Measurements from ENCODE around the gene OSBPL9.
"Not testable (repeated sequence)": the region's sequence is repeated elsewhere in the genome, so short reads cannot be mapped to it uniquely, and the experiment has no call there.

Gene OSBPL9

GRCh38 chr1:51642739-51643142 lies 25.8 kb downstream of the OSBPL9 start:
- Histone ChIP-seq H3K27ac (peak overlapping the region; percentile 94), H3K4me3 (ENCODE audit: low read depth, low read length) (no peak overlapping the region)
- peak; percentile 89 for DNase-seq

GRCh38 chr1:51643362-51643761 lies 26.5 kb downstream of the OSBPL9 start:
- Histone ChIP-seq H3K27ac (peak overlapping the region; percentile 94), H3K27me3 (replicated peaks) (no peaks in the 10 kb centered on the region), H3K4me3 (ENCODE audit: low read depth, low read length) (no peak overlapping the region), H3K36me3 (replicated peaks) (no peaks in the 10 kb centered on the region)
- in situ Hi-C loops (cut with HindIII; ENCODE audit: low pct_ligation_motif_present, low sequenced_read_pairs), result no loop called here
- DNase-seq, result no peak
- TF ChIP-seq CTCF (IDR thresholded peaks at IDR 0.05; ENCODE audit: low read depth, low read length, missing control alignments), result no peak

More at GRCh38 chr1:51642739-51643142, 25.8 kb downstream of the OSBPL9 start:
- Histone ChIP-seq H3K36me3 (replicated peaks) (no peaks in the 10 kb centered on the region), H3K27me3 (replicated peaks) (no peaks in the 10 kb centered on the region)
- no peak for TF ChIP-seq CTCF (IDR thresholded peaks at IDR 0.05; ENCODE audit: low read depth, low read length, missing control alignments)
- in situ Hi-C loops (cut with HindIII; ENCODE audit: low pct_ligation_motif_present, low sequenced_read_pairs), result no loop called here

- TF ChIP-seq CTCF (IDR thresholded peaks at IDR 0.05; ENCODE audit: low read depth, low read length, missing control alignments), result no peak
- in situ Hi-C loops (cut with HindIII; ENCODE audit: low pct_ligation_motif_present, low sequenced_read_pairs), result no loop called here
- Histone ChIP-seq H3K36me3 (replicated peaks) (no peaks in the 10 kb centered on the region), H3K27ac (peak overlapping the region; percentile 84), H3K4me3 (ENCODE audit: low read depth, low read length) (no peak overlapping the region), H3K27me3 (replicated peaks) (no peaks in the 10 kb centered on the region)
- DNase-seq, result no peak
Measured at GRCh38 chr1:51644020-51644419, 27.1 kb downstream of the OSBPL9 start.

- peak; percentile 82 for DNase-seq
Measured at GRCh38 chr1:51644533-51645197, 27.8 kb downstream of the OSBPL9 start.

GRCh38 chr1:51646592-51646991 lies 29.7 kb downstream of the OSBPL9 start:
- H3K36me3 ChIP-seq (replicated peaks); DNase-seq; H3K27ac ChIP-seq; H3K27me3 ChIP-seq (replicated peaks); in situ Hi-C loops (cut with HindIII; ENCODE audit: low pct_ligation_motif_present, low sequenced_read_pairs); H3K4me3 ChIP-seq (ENCODE audit: low read depth, low read length): not testable (repeated sequence)

More at GRCh38 chr1:51644533-51645197, 27.8 kb downstream of the OSBPL9 start:
- Histone ChIP-seq H3K36me3 (replicated peaks) (no peaks in the 10 kb centered on the region), H3K27me3 (replicated peaks) (no peaks in the 10 kb centered on the region), H3K4me3 (ENCODE audit: low read depth, low read length) (no peak overlapping the region), H3K27ac (peak overlapping the region; percentile 84)
- in situ Hi-C loops (cut with HindIII; ENCODE audit: low pct_ligation_motif_present, low sequenced_read_pairs), result no loop called here
- no peak for TF ChIP-seq CTCF (IDR thresholded peaks at IDR 0.05; ENCODE audit: low read depth, low read length, missing control alignments)

- Histone ChIP-seq H3K27me3 (replicated peaks) (no peaks in the 10 kb centered on the region), H3K27ac (peak overlapping the region; percentile 83), H3K4me3 (ENCODE audit: low read depth, low read length) (no peak overlapping the region), H3K36me3 (replicated peaks) (no peaks in the 10 kb centered on the region)
- DNase-seq, result peak; percentile 93
- TF ChIP-seq CTCF (IDR thresholded peaks at IDR 0.05; ENCODE audit: low read depth, low read length, missing control alignments), result no peak
- in situ Hi-C loops (cut with HindIII; ENCODE audit: low pct_ligation_motif_present, low sequenced_read_pairs), result no loop called here
Measured at GRCh38 chr1:51648180-51649109, 31.6 kb downstream of the OSBPL9 start.
